Endothelial cell (in vitro differentiated cells): ENCODE measurements around the gene FBXW12. TPM values are rescaled to one million over a fixed set of nuclear protein-coding genes. Genes with fewer than 3 reads are reported as not detected.

Experiments
- DNase-seq: peaks from one replicate; pipeline ENCODE4 v3.0.0; 2021; ENCODE audit warnings: low spot score
- H3K27ac Mint-ChIP-seq: one replicate; pipeline ENCODE4 v1.8.0; 2021; ENCODE audit warnings: mixed read lengths, inconsistent platforms; ENCODE audit not compliant: unreplicated experiment
- H3K27me3 Mint-ChIP-seq: one replicate; pipeline ENCODE4 v1.8.0; 2021; ENCODE audit warnings: mild to moderate bottlenecking, moderate library complexity, mixed read lengths, inconsistent platforms; ENCODE audit not compliant: unreplicated experiment
- H3K36me3 Mint-ChIP-seq: one replicate; pipeline ENCODE4 v1.8.0; 2021; ENCODE audit warnings: mild to moderate bottlenecking, low read depth, mixed read lengths, inconsistent platforms; ENCODE audit not compliant: unreplicated experiment
- H3K4me1 Mint-ChIP-seq: one replicate; pipeline ENCODE4 v1.8.0; 2021; ENCODE audit warnings: mild to moderate bottlenecking, mixed read lengths, inconsistent platforms; ENCODE audit not compliant: unreplicated experiment
- H3K4me3 Mint-ChIP-seq: one replicate; pipeline ENCODE4 v1.8.0; 2021; ENCODE audit warnings: mild to moderate bottlenecking, mixed read lengths, inconsistent platforms; ENCODE audit not compliant: unreplicated experiment
- H3K9me3 Mint-ChIP-seq: one replicate; pipeline ENCODE4 v1.8.0; 2021; ENCODE audit warnings: mixed read lengths, inconsistent platforms; ENCODE audit not compliant: unreplicated experiment
- total RNA-seq: library from RNA; stranded (reverse); fragmentation: NEBNext Ultra II Directional; extraction: Animal tissue kit (Norgen Biotek cat#: 25700); gene quantifications from one replicate; pipeline ENCODE4 v1.2.1, GENCODE V29; 2021; ENCODE audit not compliant: unreplicated experiment
- TF ChIP-seq, protein P1 (sequence below): fragments of 200-600 bp; sonication (generic); IDR thresholded peaks from one replicate; pipeline ENCODE4 v1.5.0; 2021; ENCODE audit warnings: antibody characterized with exemption; ENCODE audit not compliant: unreplicated experiment

FBXW12 gene
- total RNA-seq, 1 donor from 2014 or later, result not detected

GRCh38 chr3:48409291-48410201 lies 37.5 kb downstream of the FBXW12 start:
- Mint-ChIP-seq H3K4me1 (peaks cover 10% of the 10 kb centered on the region), H3K36me3 (peaks cover 37% of the 10 kb centered on the region), H3K9me3 (no peaks in the 10 kb centered on the region), H3K27ac (no peak overlapping the region), H3K27me3 (peaks cover 4% of the 10 kb centered on the region), H3K4me3 (no peak overlapping the region)
- TF ChIP-seq, protein P1, sequence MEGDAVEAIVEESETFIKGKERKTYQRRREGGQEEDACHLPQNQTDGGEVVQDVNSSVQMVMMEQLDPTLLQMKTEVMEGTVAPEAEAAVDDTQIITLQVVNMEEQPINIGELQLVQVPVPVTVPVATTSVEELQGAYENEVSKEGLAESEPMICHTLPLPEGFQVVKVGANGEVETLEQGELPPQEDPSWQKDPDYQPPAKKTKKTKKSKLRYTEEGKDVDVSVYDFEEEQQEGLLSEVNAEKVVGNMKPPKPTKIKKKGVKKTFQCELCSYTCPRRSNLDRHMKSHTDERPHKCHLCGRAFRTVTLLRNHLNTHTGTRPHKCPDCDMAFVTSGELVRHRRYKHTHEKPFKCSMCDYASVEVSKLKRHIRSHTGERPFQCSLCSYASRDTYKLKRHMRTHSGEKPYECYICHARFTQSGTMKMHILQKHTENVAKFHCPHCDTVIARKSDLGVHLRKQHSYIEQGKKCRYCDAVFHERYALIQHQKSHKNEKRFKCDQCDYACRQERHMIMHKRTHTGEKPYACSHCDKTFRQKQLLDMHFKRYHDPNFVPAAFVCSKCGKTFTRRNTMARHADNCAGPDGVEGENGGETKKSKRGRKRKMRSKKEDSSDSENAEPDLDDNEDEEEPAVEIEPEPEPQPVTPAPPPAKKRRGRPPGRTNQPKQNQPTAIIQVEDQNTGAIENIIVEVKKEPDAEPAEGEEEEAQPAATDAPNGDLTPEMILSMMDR, result no peak
- no peak for DNase-seq

DNA sequence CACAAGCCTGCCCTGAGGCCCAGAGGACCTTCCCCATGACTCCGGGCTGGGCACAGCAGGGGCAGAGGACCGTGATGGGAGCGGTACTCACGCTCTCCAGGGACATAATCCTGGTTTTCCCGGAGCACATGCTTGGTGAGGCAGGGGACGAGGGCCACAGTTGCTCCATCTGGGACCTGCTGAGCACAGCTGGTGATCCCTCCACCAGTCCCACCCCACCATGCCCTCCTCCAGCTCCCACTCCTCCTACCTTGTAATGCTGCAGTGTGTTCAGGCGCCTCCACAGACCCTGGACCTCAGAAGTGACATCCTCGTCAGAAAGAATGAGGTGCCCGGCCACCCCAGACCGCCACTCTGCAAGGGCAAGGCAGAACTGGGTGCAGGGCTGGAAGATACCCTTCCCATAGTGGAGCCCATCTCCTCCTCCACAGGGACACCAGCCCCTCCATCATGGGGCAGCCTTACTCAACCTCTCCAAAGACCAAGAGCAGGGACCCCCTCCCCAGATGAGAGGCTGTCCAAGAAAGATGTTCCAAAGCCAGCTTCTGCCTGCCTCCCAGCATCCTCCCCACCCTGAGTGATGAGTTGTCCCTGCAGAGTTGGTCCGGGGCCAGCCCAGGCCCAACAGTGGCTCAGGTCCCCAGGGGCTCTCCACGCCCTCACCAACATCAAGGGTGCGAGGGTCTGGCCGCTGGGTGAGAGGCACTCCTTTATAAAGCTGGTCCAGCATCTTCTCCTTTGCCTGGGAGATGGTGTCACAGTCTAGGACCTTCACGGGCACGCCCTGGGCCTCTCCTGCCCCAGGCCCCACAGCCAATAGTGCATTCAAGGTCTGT lies 38.4 kb downstream of the FBXW12 start:
- H3K4me3 Mint-ChIP-seq, result no peak overlapping the region
- no peak overlapping the region for H3K27ac Mint-ChIP-seq
- H3K9me3 Mint-ChIP-seq, result no peaks in the 10 kb centered on the region
- H3K27me3 Mint-ChIP-seq, result peaks cover 4% of the 10 kb centered on the region
- peaks cover 36% of the 10 kb centered on the region for H3K36me3 Mint-ChIP-seq
- no peak for DNase-seq
- TF ChIP-seq, protein P1, result no peak
- H3K4me1 Mint-ChIP-seq, result peaks cover 10% of the 10 kb centered on the region

- DNase-seq, result no peak
- Mint-ChIP-seq H3K36me3 (peaks cover 34% of the 10 kb centered on the region), H3K9me3 (no peaks in the 10 kb centered on the region), H3K4me1 (peaks cover 10% of the 10 kb centered on the region), H3K4me3 (no peak overlapping the region), H3K27ac (no peak overlapping the region), H3K27me3 (peaks cover 4% of the 10 kb centered on the region)
- TF ChIP-seq, protein P1, result no peak
Measured at GRCh38 chr3:48411041-48411588, 39.1 kb downstream of the FBXW12 start.

- Mint-ChIP-seq H3K27ac (no peak overlapping the region), H3K9me3 (no peaks in the 10 kb centered on the region), H3K27me3 (peaks cover 4% of the 10 kb centered on the region), H3K36me3 (peaks cover 34% of the 10 kb centered on the region), H3K4me3 (peak overlapping the region; percentile 42), H3K4me1 (peaks cover 8% of the 10 kb centered on the region)
- TF ChIP-seq, protein P1, result no peak
- DNase-seq, result no peak
Measured at GRCh38 chr3:48411606-48412374, 39.8 kb downstream of the FBXW12 start.
